Activated CD8-positive, alpha-beta T cell treated with anti-CD3 and anti-CD28 coated beads for 36 hours (primary cell): ENCODE measurements around the gene TCTN2. TPM values are rescaled to one million over a fixed set of nuclear protein-coding genes. Genes with fewer than 3 reads are reported as not detected.

Source experiments
- ATAC-seq: fragments of 200-7000 bp; cut with Tn5 transposase; one replicate; pipeline ENCODE4 v1.10.0; 2021; ENCODE audit warnings: mild to moderate bottlenecking, moderate library complexity
- CTCF ChIA-PET: fragments of 350-600 bp; sonication (Branson Sonifier 250); formaldehyde crosslinking; loops from one replicate; lab custom pipeline; 2021; ENCODE audit warnings: antibody characterized with exemption; lab: Charles Lee
- POLR2A ChIA-PET: fragments of 350-600 bp; sonication (Branson Sonifier 250); formaldehyde crosslinking; loops from one replicate; lab custom pipeline; 2021; ENCODE audit warnings: antibody characterized with exemption; lab: Charles Lee
- DNase-seq: peaks from one replicate; pipeline ENCODE4 v3.0.0-alpha.2; 2020
- H3K27ac Mint-ChIP-seq: one replicate; pipeline ENCODE4 v1.8.0; 2021; ENCODE audit warnings: mild to moderate bottlenecking, mixed read lengths
- H3K27me3 Mint-ChIP-seq: one replicate; pipeline ENCODE4 v1.8.0; 2021; ENCODE audit warnings: mixed read lengths
- H3K36me3 Mint-ChIP-seq: one replicate; pipeline ENCODE4 v1.8.0; 2021; ENCODE audit warnings: low read depth, mixed read lengths
- H3K4me1 Mint-ChIP-seq: one replicate; pipeline ENCODE4 v1.8.0; 2021; ENCODE audit warnings: low read depth, mixed read lengths
- H3K4me3 Mint-ChIP-seq: one replicate; pipeline ENCODE4 v1.8.0; 2021; ENCODE audit warnings: mild to moderate bottlenecking, moderate library complexity, mixed read lengths
- H3K9me3 Mint-ChIP-seq: one replicate; pipeline ENCODE4 v1.8.0; 2021; ENCODE audit warnings: mixed read lengths
- intact Hi-C: fragments of 100-400 bp; cut with micrococcal nuclease; formaldehyde crosslinking; loops from one replicate; pipeline ENCODE4 v1.10.0; 2022
- total RNA-seq, 2 experiments: library from RNA; stranded (reverse); gene quantifications; one replicate each; pipeline ENCODE4 v1.2.3, GENCODE V29; 2021
- TF ChIP-seq, protein P1 (sequence below): fragments of 200-600 bp; IDR thresholded peaks from one replicate; pipeline ENCODE4 v1.8.0; 2022; ENCODE audit warnings: antibody characterized with exemption, mild to moderate bottlenecking

Gene TCTN2
- 1 to 10 TPM; 2.0 to 2.3 TPM for total RNA-seq

GRCh38 chr12:123670882-123671728, at the start of gene TCTN2:
Gene TCTN2 (plus strand): TSS chr12:123671113. CDS start chr12:123671241, 128 bp downstream.
- Mint-ChIP-seq H3K27me3 (no peaks in the 10 kb centered on the region), H3K36me3 (no peaks in the 10 kb centered on the region), H3K4me1 (peaks cover 14% of the 10 kb centered on the region), H3K9me3 (no peaks in the 10 kb centered on the region), H3K4me3 (peak within 1 kb of the TSS; percentile 82), H3K27ac (peak within 1 kb of the TSS; percentile 30)
- CTCF ChIA-PET: interaction anchor here (1.3 kb wide), 1 partner anchor 43 kb away, joined by 6 read pairs; no protein-coding TSS in a partner anchor
- intact Hi-C loops: no loop called here
- peak; percentile 97 for DNase-seq
- TF ChIP-seq, protein P1, sequence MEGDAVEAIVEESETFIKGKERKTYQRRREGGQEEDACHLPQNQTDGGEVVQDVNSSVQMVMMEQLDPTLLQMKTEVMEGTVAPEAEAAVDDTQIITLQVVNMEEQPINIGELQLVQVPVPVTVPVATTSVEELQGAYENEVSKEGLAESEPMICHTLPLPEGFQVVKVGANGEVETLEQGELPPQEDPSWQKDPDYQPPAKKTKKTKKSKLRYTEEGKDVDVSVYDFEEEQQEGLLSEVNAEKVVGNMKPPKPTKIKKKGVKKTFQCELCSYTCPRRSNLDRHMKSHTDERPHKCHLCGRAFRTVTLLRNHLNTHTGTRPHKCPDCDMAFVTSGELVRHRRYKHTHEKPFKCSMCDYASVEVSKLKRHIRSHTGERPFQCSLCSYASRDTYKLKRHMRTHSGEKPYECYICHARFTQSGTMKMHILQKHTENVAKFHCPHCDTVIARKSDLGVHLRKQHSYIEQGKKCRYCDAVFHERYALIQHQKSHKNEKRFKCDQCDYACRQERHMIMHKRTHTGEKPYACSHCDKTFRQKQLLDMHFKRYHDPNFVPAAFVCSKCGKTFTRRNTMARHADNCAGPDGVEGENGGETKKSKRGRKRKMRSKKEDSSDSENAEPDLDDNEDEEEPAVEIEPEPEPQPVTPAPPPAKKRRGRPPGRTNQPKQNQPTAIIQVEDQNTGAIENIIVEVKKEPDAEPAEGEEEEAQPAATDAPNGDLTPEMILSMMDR: no peak
- POLR2A ChIA-PET: interaction anchor here (1.2 to 1.8 kb wide), 2 partner anchors 43 to 78 kb away, joined by 4 to 6 read pairs; no protein-coding TSS in a partner anchor
- peak; percentile 100 for ATAC-seq

GRCh38 chr12:123621619-123622530, 49.0 kb upstream of the TCTN2 start:
- Mint-ChIP-seq H3K27me3 (no peaks in the 10 kb centered on the region), H3K4me3 (no peak overlapping the region), H3K4me1 (no peaks in the 10 kb centered on the region), H3K36me3 (peaks cover 63% of the 10 kb centered on the region), H3K27ac (peak overlapping the region; percentile 57), H3K9me3 (no peaks in the 10 kb centered on the region)
- TF ChIP-seq, protein P1: no peak
- ChIA-PET CTCF (interaction anchor here (1.7 kb wide), 1 partner anchor 20 kb away, joined by 3 read pairs; the partner anchor contains the start of gene DDX55), POLR2A (interaction anchor here (0.9 to 2.9 kb wide), 8 partner anchors 10 to 380 kb away, joined by 3 to 16 read pairs (median 7); partner anchors contain the start of genes DDX55 and GTF2H3)
- ATAC-seq: no peak
- DNase-seq: no peak
- intact Hi-C loops: no loop called here

- TF ChIP-seq, protein P1: no peak
Observed at GRCh38 chr12:123633379-123634141, 37.4 kb upstream of the TCTN2 start, which contains the start of the genes EIF2B1 and GTF2H3. Gene EIF2B1 (minus strand): TSS chr12:123633686. CDS start chr12:123633557, 129 bp downstream. Gene GTF2H3 (plus strand): TSS chr12:123633829. CDS start chr12:123633860, 31 bp downstream.

DNA sequence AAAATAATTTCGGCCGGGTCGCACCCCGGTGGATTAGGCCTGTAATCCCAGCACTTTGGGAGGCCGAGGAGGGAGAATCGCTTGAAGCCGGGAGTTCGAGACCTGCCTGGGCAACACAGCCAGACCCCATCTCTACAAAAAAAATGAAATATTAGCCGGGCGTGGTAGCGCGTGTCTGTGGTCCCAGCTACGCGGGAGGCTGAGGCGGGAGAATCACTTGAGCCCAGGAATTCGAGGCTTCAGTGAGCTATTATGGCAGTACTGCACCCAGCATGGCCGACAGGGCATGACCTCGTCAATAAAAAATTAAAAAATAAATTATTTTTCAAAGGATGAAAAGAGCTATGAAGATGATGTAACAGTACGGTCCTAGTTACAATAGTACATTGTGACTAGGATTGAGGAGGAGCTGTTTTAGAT, 36.8 kb upstream of the TCTN2 start:
- H3K27ac Mint-ChIP-seq: peak overlapping the region; percentile 98
- DNase-seq (no peak), ATAC-seq (no peak)
- no peaks in the 10 kb centered on the region for H3K9me3 Mint-ChIP-seq
- peak overlapping the region; percentile 98 for H3K4me3 Mint-ChIP-seq
- intact Hi-C loops: no loop called here
- ChIA-PET CTCF (interaction anchor here (0.8 to 1.4 kb wide), 3 partner anchors 16 to 128 kb away, joined by 3 read pairs; partner anchors contain the start of gene DNAH10), POLR2A (interaction anchor here (0.6 to 1.4 kb wide), 9 partner anchors 12 to 269 kb away, joined by 3 to 6 read pairs (median 3); partner anchors contain the start of genes ATP6V0A2, DDX55 and DNAH10)
- no peaks in the 10 kb centered on the region for H3K27me3 Mint-ChIP-seq
- TF ChIP-seq, protein P1: no peak
- peaks cover 34% of the 10 kb centered on the region for H3K36me3 Mint-ChIP-seq
- H3K4me1 Mint-ChIP-seq: peaks cover 29% of the 10 kb centered on the region

More at GRCh38 chr12:123633379-123634141, 37.4 kb upstream of the TCTN2 start, which contains the start of the genes EIF2B1 and GTF2H3:
- H3K4me1 Mint-ChIP-seq: peaks cover 29% of the 10 kb centered on the region
- H3K4me3 Mint-ChIP-seq: peak within 1 kb of the TSS; percentile 98
- intact Hi-C loops: no loop called here
- ATAC-seq: peak; percentile 98
- no peaks in the 10 kb centered on the region for H3K9me3 Mint-ChIP-seq
- no peaks in the 10 kb centered on the region for H3K27me3 Mint-ChIP-seq
- POLR2A ChIA-PET: interaction anchor here (0.6 to 3.7 kb wide), 10 partner anchors 11 to 416 kb away, joined by 3 to 16 read pairs (median 4); partner anchors contain the start of genes ATP6V0A2, DDX55 and DNAH10
- DNase-seq: peak; percentile 99
- peak within 1 kb of the TSS; percentile 98 for H3K27ac Mint-ChIP-seq
- CTCF ChIA-PET: interaction anchor here (1.1 kb wide), 1 partner anchor 15 kb away, joined by 3 read pairs; no protein-coding TSS in a partner anchor
- H3K36me3 Mint-ChIP-seq: peaks cover 38% of the 10 kb centered on the region
